NCI-H1417 (cell line): ENCODE results near the gene SZRD1.
"Not testable (repeated sequence)": the region's sequence is repeated elsewhere in the genome, so short reads cannot be mapped to it uniquely, and the experiment has no call there.

ENCODE experiments used
- DNase-seq, 3 experiments: peaks; one replicate each; lab custom pipeline; 2025; lab: John Stamatoyannopoulos, UW

Gene SZRD1

GRCh38 chr1:16366722-16367257 lies at the start of gene SZRD1:
Gene SZRD1 (plus strand): TSS chr1:16367242. CDS start chr1:16367258, 16 bp downstream.
- peak; percentile 98 to 100 (median 99) for DNase-seq

GRCh38 chr1:16318555-16318954 lies 48.5 kb upstream of the SZRD1 start:
- no peak for DNase-seq

GRCh38 chr1:16321176-16321867 lies 45.7 kb upstream of the SZRD1 start:
- DNase-seq: peak in 1 of 3 experiments; percentile 2

- peak in 1 of 3 experiments; percentile 17 for DNase-seq
Measured at GRCh38 chr1:16324456-16324890, 42.6 kb upstream of the SZRD1 start.

- DNase-seq: peak in 1 of 3 experiments; percentile 71
Measured at GRCh38 chr1:16326833-16327404, 40.1 kb upstream of the SZRD1 start.

GRCh38 chr1:16334655-16335340 lies 32.2 kb upstream of the SZRD1 start:
- no peak for DNase-seq

- no peak for DNase-seq
Measured at GRCh38 chr1:16338961-16339360, 28.1 kb upstream of the SZRD1 start.

- no peak for DNase-seq
Measured at GRCh38 chr1:16340673-16341072, 26.4 kb upstream of the SZRD1 start.

GRCh38 chr1:16342331-16343062 lies 24.5 kb upstream of the SZRD1 start:
- no peak for DNase-seq

GRCh38 chr1:16343276-16343675 lies 23.8 kb upstream of the SZRD1 start:
- DNase-seq: not testable (repeated sequence)

GRCh38 chr1:16348414-16349182 lies 18.4 kb upstream of the SZRD1 start:
- DNase-seq: no peak

- DNase-seq: no peak
Measured at GRCh38 chr1:16349847-16350406, 17.1 kb upstream of the SZRD1 start.

GRCh38 chr1:16351456-16351993 lies 15.5 kb upstream of the SZRD1 start:
- peak; percentile 16 to 61 (median 59) for DNase-seq

GRCh38 chr1:16351994-16352841 lies 14.8 kb upstream of the SZRD1 start, which contains the start of gene FBXO42:
Gene FBXO42 (minus strand): TSS chr1:16352480. CDS start chr1:16315418, 37,062 bp downstream.
- DNase-seq: peak; percentile 92 to 96 (median 95)

GRCh38 chr1:16352842-16353535 lies 14.1 kb upstream of the SZRD1 start:
- peak in 1 of 3 experiments; percentile 30 for DNase-seq

GRCh38 chr1:16354619-16355018 lies 12.4 kb upstream of the SZRD1 start:
- DNase-seq: no peak

GRCh38 chr1:16356867-16357266 lies 10.2 kb upstream of the SZRD1 start:
- DNase-seq: no peak

GRCh38 chr1:16365146-16365498 lies 1.9 kb upstream of the SZRD1 start:
- DNase-seq: not testable (repeated sequence)
